ENCODE measurements around the gene RBBP8NL. TPM values are rescaled to one million over a fixed set of nuclear protein-coding genes. Genes with fewer than 3 reads are reported as not detected.
A peak's percentile ranks its signal among the peaks of the same experiment; 100 is the strongest.

RBBP8NL gene
- total and polyA plus RNA-seq, 9 of the 15 experiments (the other 6 are each of a cell fraction or from before 2014, with no cell fraction given), result not detected

DNA sequence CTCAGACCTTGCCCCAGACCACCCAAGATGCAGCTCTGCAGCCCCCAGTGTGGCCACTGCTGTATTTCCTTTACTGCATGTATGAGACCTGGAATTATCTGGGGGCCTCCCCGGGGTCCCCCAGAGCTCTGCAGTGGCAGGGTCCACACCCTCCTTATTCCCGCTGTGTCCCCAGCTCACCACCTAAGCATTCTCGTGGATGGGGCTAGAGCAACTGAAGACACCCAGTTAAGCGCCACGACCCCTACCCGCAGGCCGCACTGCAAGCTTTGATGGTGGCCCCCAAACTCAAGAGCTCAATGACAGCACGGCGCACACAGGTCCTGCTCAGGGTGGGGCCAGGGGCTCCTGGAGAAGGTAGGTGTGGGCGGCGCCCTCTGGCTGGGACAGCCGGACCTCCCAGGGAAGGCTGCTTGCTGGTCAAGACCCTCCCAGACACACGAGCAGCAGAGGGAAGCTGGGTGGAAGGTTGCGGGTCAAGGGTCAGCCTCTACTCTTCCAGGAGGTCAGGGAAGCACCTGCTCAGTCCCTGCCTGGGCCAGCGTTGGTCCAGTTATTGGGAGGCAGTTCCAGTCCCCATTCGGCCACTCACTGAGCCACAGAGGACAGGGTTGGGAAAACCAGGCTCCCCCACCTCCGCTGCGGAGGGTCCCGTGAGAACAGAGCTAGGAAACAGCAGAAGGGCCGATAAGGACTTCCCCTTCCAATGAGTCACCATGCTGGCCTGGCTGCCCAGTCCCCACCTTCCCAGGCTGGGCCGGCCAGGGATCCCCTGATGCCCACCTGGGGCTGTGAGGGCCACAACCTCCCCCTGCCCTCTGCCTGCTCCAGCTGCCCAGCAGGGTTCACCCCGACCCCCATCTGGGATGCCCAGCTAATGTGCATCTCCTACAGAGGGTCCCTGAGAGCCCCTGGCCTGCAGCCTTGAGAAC lies 63.2 kb downstream of the RBBP8NL start (continued):
- TF ChIP-seq, protein P1, sequence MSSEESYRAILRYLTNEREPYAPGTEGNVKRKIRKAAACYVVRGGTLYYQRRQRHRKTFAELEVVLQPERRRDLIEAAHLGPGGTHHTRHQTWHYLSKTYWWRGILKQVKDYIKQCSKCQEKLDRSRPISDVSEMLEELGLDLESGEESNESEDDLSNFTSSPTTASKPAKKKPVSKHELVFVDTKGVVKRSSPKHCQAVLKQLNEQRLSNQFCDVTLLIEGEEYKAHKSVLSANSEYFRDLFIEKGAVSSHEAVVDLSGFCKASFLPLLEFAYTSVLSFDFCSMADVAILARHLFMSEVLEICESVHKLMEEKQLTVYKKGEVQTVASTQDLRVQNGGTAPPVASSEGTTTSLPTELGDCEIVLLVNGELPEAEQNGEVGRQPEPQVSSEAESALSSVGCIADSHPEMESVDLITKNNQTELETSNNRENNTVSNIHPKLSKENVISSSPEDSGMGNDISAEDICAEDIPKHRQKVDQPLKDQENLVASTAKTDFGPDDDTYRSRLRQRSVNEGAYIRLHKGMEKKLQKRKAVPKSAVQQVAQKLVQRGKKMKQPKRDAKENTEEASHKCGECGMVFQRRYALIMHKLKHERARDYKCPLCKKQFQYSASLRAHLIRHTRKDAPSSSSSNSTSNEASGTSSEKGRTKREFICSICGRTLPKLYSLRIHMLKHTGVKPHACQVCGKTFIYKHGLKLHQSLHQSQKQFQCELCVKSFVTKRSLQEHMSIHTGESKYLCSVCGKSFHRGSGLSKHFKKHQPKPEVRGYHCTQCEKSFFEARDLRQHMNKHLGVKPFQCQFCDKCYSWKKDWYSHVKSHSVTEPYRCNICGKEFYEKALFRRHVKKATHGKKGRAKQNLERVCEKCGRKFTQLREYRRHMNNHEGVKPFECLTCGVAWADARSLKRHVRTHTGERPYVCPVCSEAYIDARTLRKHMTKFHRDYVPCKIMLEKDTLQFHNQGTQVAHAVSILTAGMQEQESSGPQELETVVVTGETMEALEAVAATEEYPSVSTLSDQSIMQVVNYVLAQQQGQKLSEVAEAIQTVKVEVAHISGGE (CRISPR knock-in tag; IDR thresholded peaks at IDR 0.05), result no peak
- TF ChIP-seq RFX5 (IDR thresholded peaks at IDR 0.05; ENCODE audit: low read depth, low read length) (no peak), JUND (IDR thresholded peaks at IDR 0.05; ENCODE audit: borderline replicate concordance, low read depth, low read length) (peak; percentile 91), JUND (tag; IDR thresholded peaks at IDR 0.05; ENCODE audit: borderline replicate concordance, low read depth, low read length) (peak; percentile 76; the same call in 1 of the 3 replicates), ZNF175 (CRISPR knock-in tag; IDR thresholded peaks at IDR 0.05; ENCODE audit: low read depth) (no peak), RFX7 (CRISPR knock-in tag; IDR thresholded peaks at IDR 0.05) (no peak), POU5F1 (IDR thresholded peaks at IDR 0.05; ENCODE audit: borderline replicate concordance, low read depth, low read length, partially characterized antibody) (no peak), SAP30 (IDR thresholded peaks at IDR 0.05; ENCODE audit: borderline replicate concordance, insufficient read depth, low read depth, low read length, poor library complexity, severe bottlenecking) (no peak), PRPF4 (IDR thresholded peaks at IDR 0.05; ENCODE audit: insufficient read depth, low read depth, low read length, poor library complexity, severe bottlenecking) (no peak), SIN3A (IDR thresholded peaks at IDR 0.05; ENCODE audit: borderline replicate concordance in 2 of 2, control insufficient read depth in 1 of 2, low read depth in 2 of 2, low read length in 2 of 2) (no peak)

Data from K562 (cell line).